SU-DHL-6 (cell line): Measurements from ENCODE around the gene POU2F3.

ENCODE experiments used
- H2AFZ ChIP-seq: fragments of 200-600 bp; sonication (generic); 2 replicates; pipeline ENCODE4 v1.6.1; 2014; ENCODE audit warnings: low read depth, mild to moderate bottlenecking, moderate library complexity, mixed read lengths, antibody characterized with exemption, low read length; ENCODE audit not compliant: severe bottlenecking
- H3F3A ChIP-seq: fragments of 200-600 bp; shearing (Covaris generic); 2 replicates; pipeline ENCODE4 v1.6.0; 2016; ENCODE audit warnings: antibody characterized with exemption, mild to moderate bottlenecking; ENCODE audit not compliant: insufficient read depth
- H3K27ac ChIP-seq: fragments of 200-600 bp; sonication (generic); 2 replicates; pipeline ENCODE4 v1.5.1; 2016; ENCODE audit warnings: low read depth, mild to moderate bottlenecking, low read length, moderate library complexity, mixed read lengths
- H3K27me3 ChIP-seq: fragments of 200-600 bp; sonication (generic), shearing (Covaris generic); 2 replicates; pipeline ENCODE4 v1.6.0; 2014; ENCODE audit warnings: mild to moderate bottlenecking, low read length
- H3K36me3 ChIP-seq: fragments of 200-600 bp; sonication (generic); 2 replicates; pipeline ENCODE4 v1.6.1; 2014; ENCODE audit warnings: mild to moderate bottlenecking, low read length, mixed read lengths
- H3K4me2 ChIP-seq: fragments of 300-600, 200-600 bp; shearing (Covaris generic), sonication (generic); 2 replicates; pipeline ENCODE4 v1.6.0; 2014; ENCODE audit warnings: low read length, low read depth, mild to moderate bottlenecking; ENCODE audit not compliant: poor library complexity, severe bottlenecking
- H3K4me3 ChIP-seq: fragments of 200-600 bp; sonication (generic); 2 replicates; pipeline ENCODE4 v1.5.1; 2014; ENCODE audit warnings: antibody characterized with exemption, low read length, mild to moderate bottlenecking, mixed read lengths; ENCODE audit not compliant: insufficient read depth, poor library complexity, severe bottlenecking
- H3K79me2 ChIP-seq: fragments of 200-600 bp; sonication (generic); 2 replicates; pipeline ENCODE4 v1.6.1; 2014; ENCODE audit warnings: mild to moderate bottlenecking, low read length, moderate library complexity; ENCODE audit not compliant: insufficient read depth
- H3K9ac ChIP-seq: fragments of 200-600 bp; sonication (generic); 2 replicates; pipeline ENCODE4 v1.7.0; 2014; ENCODE audit warnings: mild to moderate bottlenecking, low read length
- H3K9me2 ChIP-seq: fragments of 200-600 bp; sonication (generic); replicated peaks from 2 replicates; pipeline ENCODE4 v1.6.1; 2014; ENCODE audit warnings: low read length; ENCODE audit not compliant: insufficient read depth
- H3K9me3 ChIP-seq: fragments of 200-600 bp; sonication (generic); 2 replicates; pipeline ENCODE4 v1.6.1; 2014; ENCODE audit warnings: low read length, mixed read lengths; ENCODE audit not compliant: insufficient read depth
- H4K20me1 ChIP-seq: fragments of 200-600 bp; sonication (generic); 2 replicates; pipeline ENCODE4 v1.6.1; 2014; ENCODE audit warnings: low read depth, mild to moderate bottlenecking, antibody characterized with exemption, low read length, moderate library complexity, mixed read lengths
- EZH2phosphoT487 ChIP-seq: fragments of 200-600 bp; sonication (generic), shearing (Covaris generic); conservative IDR thresholded peaks from 2 replicates; pipeline ENCODE4 v1.6.1; 2018; ENCODE audit warnings: mild to moderate bottlenecking, antibody characterized with exemption, low read length, moderate library complexity, mixed read lengths
- TF ChIP-seq, protein P1 (sequence below): fragments of 200-600 bp; sonication (generic); IDR thresholded peaks from one replicate; pipeline ENCODE4 v1.5.1; 2017; ENCODE audit warnings: antibody characterized with exemption, mild to moderate bottlenecking, low read length, moderate library complexity; ENCODE audit not compliant: insufficient read depth, poor library complexity, severe bottlenecking

POU2F3 gene

DNA sequence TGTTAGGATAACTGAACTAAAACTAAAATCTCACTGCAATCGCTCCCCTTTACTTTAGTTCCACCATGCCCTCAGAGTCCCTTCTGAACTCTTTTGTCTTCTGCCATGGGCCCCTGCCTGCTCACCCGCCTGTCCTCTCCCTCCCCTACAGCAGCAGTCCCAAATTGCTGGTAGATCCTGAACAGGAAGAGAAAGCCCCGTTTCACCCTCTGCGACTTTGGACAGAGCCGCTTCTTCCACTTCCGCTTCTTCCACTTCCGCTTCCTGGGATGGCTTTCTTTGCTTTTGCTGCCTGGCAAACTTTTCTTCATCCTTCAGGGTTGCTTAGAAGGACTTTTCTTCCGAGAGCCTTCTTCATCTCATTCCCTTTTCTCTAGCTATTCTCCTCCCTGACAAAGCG is 49.5 kb downstream of the POU2F3 start:
- no peak overlapping the region for H3K4me2 ChIP-seq
- no peak overlapping the region for H3K4me3 ChIP-seq
- no peaks in the 10 kb centered on the region for H3F3A ChIP-seq

DNA sequence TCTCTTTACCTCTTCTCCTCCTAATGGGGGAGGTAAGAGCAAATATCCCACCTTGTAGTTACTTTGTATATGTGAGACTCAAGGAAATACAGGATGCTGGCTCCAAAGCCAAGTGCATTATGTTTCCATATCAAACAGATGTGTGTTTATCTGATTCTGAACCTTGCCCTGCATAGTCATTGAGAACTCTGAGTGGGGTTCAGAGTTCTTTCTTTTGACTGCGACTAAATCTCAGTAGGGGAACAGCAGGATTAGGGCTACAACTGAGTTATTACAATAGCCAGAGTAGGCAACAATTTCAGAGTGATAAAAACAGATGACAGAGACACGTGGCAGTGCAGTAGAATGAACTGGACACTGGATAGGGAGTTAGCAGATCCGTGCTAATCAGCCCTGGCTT is 51.0 kb downstream of the POU2F3 start:
- no peak overlapping the region for H3K27ac ChIP-seq
- H3K27me3 ChIP-seq: no peaks in the 10 kb centered on the region
- H3K9me2 ChIP-seq: no peaks in the 10 kb centered on the region
- H3K9ac ChIP-seq: no peak overlapping the region
- H3K36me3 ChIP-seq: no peaks in the 10 kb centered on the region
- H3K4me3 ChIP-seq: no peak overlapping the region
- H4K20me1 ChIP-seq: no peaks in the 10 kb centered on the region
- H3K9me3 ChIP-seq: no peaks in the 10 kb centered on the region
- TF ChIP-seq, protein P1, sequence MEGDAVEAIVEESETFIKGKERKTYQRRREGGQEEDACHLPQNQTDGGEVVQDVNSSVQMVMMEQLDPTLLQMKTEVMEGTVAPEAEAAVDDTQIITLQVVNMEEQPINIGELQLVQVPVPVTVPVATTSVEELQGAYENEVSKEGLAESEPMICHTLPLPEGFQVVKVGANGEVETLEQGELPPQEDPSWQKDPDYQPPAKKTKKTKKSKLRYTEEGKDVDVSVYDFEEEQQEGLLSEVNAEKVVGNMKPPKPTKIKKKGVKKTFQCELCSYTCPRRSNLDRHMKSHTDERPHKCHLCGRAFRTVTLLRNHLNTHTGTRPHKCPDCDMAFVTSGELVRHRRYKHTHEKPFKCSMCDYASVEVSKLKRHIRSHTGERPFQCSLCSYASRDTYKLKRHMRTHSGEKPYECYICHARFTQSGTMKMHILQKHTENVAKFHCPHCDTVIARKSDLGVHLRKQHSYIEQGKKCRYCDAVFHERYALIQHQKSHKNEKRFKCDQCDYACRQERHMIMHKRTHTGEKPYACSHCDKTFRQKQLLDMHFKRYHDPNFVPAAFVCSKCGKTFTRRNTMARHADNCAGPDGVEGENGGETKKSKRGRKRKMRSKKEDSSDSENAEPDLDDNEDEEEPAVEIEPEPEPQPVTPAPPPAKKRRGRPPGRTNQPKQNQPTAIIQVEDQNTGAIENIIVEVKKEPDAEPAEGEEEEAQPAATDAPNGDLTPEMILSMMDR: no peak
- no peaks in the 10 kb centered on the region for H3K79me2 ChIP-seq
- H3K4me2 ChIP-seq: no peak overlapping the region
- no peak overlapping the region for H2AFZ ChIP-seq
- H3F3A ChIP-seq: no peaks in the 10 kb centered on the region

More for the DNA sequence above, 49.5 kb downstream of the POU2F3 start:
- H3K36me3 ChIP-seq: no peaks in the 10 kb centered on the region
- H3K27me3 ChIP-seq: no peaks in the 10 kb centered on the region
- no peak overlapping the region for H3K27ac ChIP-seq
- no peak overlapping the region for H3K9ac ChIP-seq
- H2AFZ ChIP-seq: peak overlapping the region; percentile 43
- H3K79me2 ChIP-seq: no peaks in the 10 kb centered on the region
- H3K9me2 ChIP-seq: no peaks in the 10 kb centered on the region
- H3K9me3 ChIP-seq: no peaks in the 10 kb centered on the region
- H4K20me1 ChIP-seq: no peaks in the 10 kb centered on the region
- TF ChIP-seq EZH2phosphoT487: no peak
- TF ChIP-seq, protein P1: no peak

DNA sequence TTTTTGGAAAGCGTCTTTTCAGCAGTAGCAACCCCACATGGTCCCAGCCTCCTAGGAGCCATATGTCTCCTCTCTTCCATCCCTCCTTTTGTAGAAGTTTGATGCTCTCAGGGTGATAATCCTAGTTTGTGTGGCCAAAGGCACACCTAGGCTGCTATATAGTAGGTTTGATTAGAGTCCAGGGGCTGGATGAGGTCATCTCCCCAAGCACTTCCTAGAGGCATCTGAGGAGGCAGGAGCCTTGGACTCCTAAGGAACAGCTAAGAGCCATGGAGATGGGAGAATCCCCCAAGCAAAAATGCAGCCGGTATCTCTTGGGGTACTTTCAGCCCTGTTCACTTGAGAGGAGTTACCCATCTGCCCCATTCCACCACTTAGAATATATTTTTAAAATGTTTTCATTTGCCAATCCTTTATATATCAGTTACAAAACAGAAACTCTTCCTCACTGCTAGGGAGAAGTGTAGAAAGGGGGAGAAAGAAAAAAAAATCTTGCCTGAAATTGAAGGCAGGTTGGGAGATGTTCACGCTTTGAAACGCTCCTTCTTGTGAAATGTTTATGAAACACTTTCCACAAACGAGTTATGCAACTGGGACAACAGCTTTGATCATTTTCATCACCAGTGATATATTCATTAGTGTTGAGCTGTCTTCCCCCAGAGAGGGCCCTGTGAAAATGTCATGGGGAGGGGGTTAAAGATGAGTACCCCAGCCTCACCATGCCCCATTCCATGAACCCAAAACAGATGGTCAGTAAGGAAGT is 53.3 kb downstream of the POU2F3 start:
- no peaks in the 10 kb centered on the region for H3K9me2 ChIP-seq
- H3K9ac ChIP-seq: no peak overlapping the region
- no peaks in the 10 kb centered on the region for H3K27me3 ChIP-seq
- H3K27ac ChIP-seq: no peak overlapping the region
- H3K36me3 ChIP-seq: no peaks in the 10 kb centered on the region
- TF ChIP-seq EZH2phosphoT487: no peak
- TF ChIP-seq, protein P1: no peak
- no peaks in the 10 kb centered on the region for H3K9me3 ChIP-seq
- no peak overlapping the region for H2AFZ ChIP-seq
- no peaks in the 10 kb centered on the region for H4K20me1 ChIP-seq
- H3F3A ChIP-seq: no peaks in the 10 kb centered on the region
- H3K4me3 ChIP-seq: no peak overlapping the region
- no peaks in the 10 kb centered on the region for H3K79me2 ChIP-seq
- no peak overlapping the region for H3K4me2 ChIP-seq
